Retinal pigment epithelial cell (primary cell): ENCODE measurements around the gene CPT1A.

Experiments used
- DNase-seq: peaks from one replicate; pipeline ENCODE4 v3.0.0-alpha.2; 2010; ENCODE audit warnings: low read depth
- H3K4me3 ChIP-seq: 2 replicates; pipeline ENCODE4 v1.5.1; 2011; ENCODE audit warnings: mild to moderate bottlenecking, low read length, control low read depth, moderate library complexity
- TF ChIP-seq, protein P1 (sequence below): conservative IDR thresholded peaks from 2 replicates; pipeline ENCODE4 v1.5.1; 2011; ENCODE audit warnings: low read depth, low read length, control low read depth, inconsistent platforms

Gene CPT1A

DNA sequence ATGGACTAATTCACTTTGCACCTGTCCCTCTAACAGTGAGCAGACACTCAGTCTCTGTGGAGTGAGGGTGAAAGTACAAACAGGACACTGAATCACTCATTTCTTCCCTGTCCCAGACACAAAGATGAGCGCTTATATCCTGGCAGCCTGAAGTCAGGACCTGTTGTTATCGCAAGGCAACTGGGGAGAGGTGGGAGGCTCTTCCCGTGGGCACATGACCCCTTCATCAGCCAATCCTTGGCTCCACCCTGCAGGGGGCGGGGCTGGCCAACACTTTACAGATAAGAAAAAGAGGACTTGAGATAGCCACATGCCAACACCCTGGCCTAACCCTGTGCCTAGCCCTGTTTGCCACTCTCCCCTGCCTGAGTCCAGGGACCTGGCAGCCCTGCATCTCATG lies 60.9 kb downstream of the CPT1A start:
- TF ChIP-seq, protein P1, sequence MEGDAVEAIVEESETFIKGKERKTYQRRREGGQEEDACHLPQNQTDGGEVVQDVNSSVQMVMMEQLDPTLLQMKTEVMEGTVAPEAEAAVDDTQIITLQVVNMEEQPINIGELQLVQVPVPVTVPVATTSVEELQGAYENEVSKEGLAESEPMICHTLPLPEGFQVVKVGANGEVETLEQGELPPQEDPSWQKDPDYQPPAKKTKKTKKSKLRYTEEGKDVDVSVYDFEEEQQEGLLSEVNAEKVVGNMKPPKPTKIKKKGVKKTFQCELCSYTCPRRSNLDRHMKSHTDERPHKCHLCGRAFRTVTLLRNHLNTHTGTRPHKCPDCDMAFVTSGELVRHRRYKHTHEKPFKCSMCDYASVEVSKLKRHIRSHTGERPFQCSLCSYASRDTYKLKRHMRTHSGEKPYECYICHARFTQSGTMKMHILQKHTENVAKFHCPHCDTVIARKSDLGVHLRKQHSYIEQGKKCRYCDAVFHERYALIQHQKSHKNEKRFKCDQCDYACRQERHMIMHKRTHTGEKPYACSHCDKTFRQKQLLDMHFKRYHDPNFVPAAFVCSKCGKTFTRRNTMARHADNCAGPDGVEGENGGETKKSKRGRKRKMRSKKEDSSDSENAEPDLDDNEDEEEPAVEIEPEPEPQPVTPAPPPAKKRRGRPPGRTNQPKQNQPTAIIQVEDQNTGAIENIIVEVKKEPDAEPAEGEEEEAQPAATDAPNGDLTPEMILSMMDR, result no peak
- DNase-seq, result no peak
- no peak overlapping the region for H3K4me3 ChIP-seq

GRCh38 chr11:68778205-68778604 lies 63.5 kb downstream of the CPT1A start:
- DNase-seq, result no peak
- TF ChIP-seq, protein P1, result no peak
- no peak overlapping the region for H3K4me3 ChIP-seq

GRCh38 chr11:68776442-68777235 lies 65.1 kb downstream of the CPT1A start:
- no peak overlapping the region for H3K4me3 ChIP-seq
- no peak for DNase-seq
- TF ChIP-seq, protein P1, result no peak

DNA sequence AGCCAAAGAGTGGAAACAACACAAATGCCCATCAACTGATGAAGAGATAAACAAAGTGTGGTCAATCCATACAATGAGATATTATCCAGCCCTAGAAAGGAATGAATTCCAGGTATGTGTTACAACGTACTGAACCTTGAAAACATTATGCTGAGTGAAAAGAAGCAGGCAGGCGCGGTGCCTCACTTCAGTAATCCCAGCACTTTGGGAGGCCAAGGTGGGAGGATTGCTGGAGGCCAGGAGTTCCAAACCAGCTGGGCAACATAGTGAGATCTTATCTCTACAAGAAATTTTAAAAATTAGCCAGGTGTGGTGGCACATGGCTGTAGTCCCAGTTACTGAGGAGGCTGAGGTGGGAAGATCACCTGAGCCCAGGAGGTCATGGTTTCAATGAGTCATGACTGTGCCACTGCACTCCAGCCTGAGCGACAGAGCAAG lies 65.7 kb downstream of the CPT1A start:
- DNase-seq, result no peak
- H3K4me3 ChIP-seq, result no peak overlapping the region
- TF ChIP-seq, protein P1, result no peak

- no peak for DNase-seq
- TF ChIP-seq, protein P1, result no peak
- H3K4me3 ChIP-seq, result no peak overlapping the region
Measured at GRCh38 chr11:68774194-68774585, 67.5 kb downstream of the CPT1A start.

GRCh38 chr11:68773521-68774193 lies 68.1 kb downstream of the CPT1A start:
- peak; percentile 76 for DNase-seq
- H3K4me3 ChIP-seq, result no peak overlapping the region
- TF ChIP-seq, protein P1, result no peak

DNA sequence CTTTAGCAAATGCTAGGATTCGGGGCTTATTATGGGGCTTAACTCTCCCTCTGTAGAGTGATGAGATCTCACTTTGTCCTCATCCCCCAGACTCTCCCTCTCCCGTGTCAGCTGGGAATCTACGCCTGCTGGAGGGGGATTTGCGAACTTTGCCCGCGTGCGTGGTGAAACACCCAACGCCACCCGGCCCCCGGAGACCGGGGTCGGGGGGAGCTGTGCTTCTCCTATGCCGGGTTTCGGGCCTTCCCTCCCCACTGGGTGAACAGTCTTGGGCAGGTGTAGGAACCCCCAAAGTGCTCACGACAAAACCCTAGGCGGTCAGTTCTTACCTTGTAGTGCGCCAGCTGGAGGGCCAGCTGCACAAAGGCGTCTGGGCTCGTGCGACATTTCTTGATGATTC lies 68.8 kb downstream of the CPT1A start:
- DNase-seq, result no peak
- TF ChIP-seq, protein P1, result no peak
- no peak overlapping the region for H3K4me3 ChIP-seq
